Stimulated activated CD4-positive, alpha-beta T cell treated with anti-CD3 and anti-CD28 coated beads, TNF-alpha, amount 100 ng/mL, for 1 hour (primary cell): ENCODE results near the gene MFSD12.

Experiments used
- DNase-seq, 3 donors: peaks; one replicate each; pipeline ENCODE4 v3.0.0-alpha.2; 2020; ENCODE audit warnings: low read depth in 3 of 3, low spot score in 1 of 3

Gene MFSD12

GRCh38 chr19:3556978-3557460, 367 bp downstream of the MFSD12 start:
- DNase-seq, result peak; percentile 32 to 63 (median 35)

GRCh38 chr19:3556423-3556977, 886 bp downstream of the MFSD12 start:
- no peak for DNase-seq

- no peak for DNase-seq
Observed at GRCh38 chr19:3555653-3556422, 1.5 kb downstream of the MFSD12 start.

- no peak for DNase-seq
Observed at GRCh38 chr19:3554254-3555083, 2.9 kb downstream of the MFSD12 start.

GRCh38 chr19:3551792-3552095, 5.6 kb downstream of the MFSD12 start:
- DNase-seq, result no peak

- no peak for DNase-seq
Observed at GRCh38 chr19:3550947-3551791, 6.2 kb downstream of the MFSD12 start.

GRCh38 chr19:3549816-3550215, 7.6 kb downstream of the MFSD12 start:
- DNase-seq, result no peak

- DNase-seq, result no peak
Observed at GRCh38 chr19:3548606-3549005, 8.8 kb downstream of the MFSD12 start.

- DNase-seq, result no peak
Observed at GRCh38 chr19:3547767-3548282, 9.6 kb downstream of the MFSD12 start.

GRCh38 chr19:3547301-3547731, 10.1 kb downstream of the MFSD12 start:
- peak in 1 of 3 donors; percentile 21 for DNase-seq

GRCh38 chr19:3546119-3546518, 11.3 kb downstream of the MFSD12 start:
- DNase-seq, result no peak

- no peak for DNase-seq
Observed at GRCh38 chr19:3545669-3546034, 11.7 kb downstream of the MFSD12 start.

GRCh38 chr19:3544742-3545668, 12.4 kb downstream of the MFSD12 start:
- peak in 2 of 3 donors; percentile 57 to 84 for DNase-seq

- no peak for DNase-seq
Observed at GRCh38 chr19:3544058-3544376, 13.4 kb downstream of the MFSD12 start.

GRCh38 chr19:3543150-3544057, 14.0 kb downstream of the MFSD12 start:
- no peak for DNase-seq

- no peak for DNase-seq
Observed at GRCh38 chr19:3539756-3540118, 17.6 kb downstream of the MFSD12 start.

- DNase-seq, result no peak
Observed at GRCh38 chr19:3538965-3539755, 18.2 kb downstream of the MFSD12 start, which contains the start of gene TEKTIP1. Gene TEKTIP1, plus strand, starts transcription at chr19:3539174. Its CDS starts 4 bp downstream, at chr19:3539178.
